IPS-11a (cell line): Measurements from ENCODE around the gene ANXA5.

ENCODE experiments used
- H3K4me3 ChIP-seq: one replicate; pipeline ENCODE4 v1.5.1; 2013; ENCODE audit warnings: low read depth, low read length, control low read depth

Gene ANXA5

DNA sequence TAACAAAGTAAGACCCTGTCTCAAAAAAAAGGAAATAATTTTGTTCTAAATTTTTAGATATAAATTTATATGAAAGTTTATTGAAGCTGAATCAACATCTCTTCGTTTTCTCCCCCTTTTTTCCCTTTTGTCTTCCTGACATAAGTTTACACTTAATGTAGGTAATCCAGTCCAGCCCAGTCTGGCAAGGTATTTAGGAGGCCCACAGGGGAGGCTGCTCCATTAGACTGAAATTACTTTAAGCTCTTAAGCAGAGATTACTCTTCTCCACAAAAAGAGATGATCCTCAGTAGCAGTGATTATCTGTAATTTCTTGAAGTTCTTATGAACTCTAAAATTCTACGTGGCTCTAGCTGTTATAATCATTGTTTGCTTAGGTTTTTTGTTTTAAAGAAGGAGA is 46.0 kb downstream of the ANXA5 start:
- H3K4me3 ChIP-seq = no peak overlapping the region

GRCh38 chr4:121648516-121648915 is 48.3 kb downstream of the ANXA5 start:
- H3K4me3 ChIP-seq = no peak overlapping the region

DNA sequence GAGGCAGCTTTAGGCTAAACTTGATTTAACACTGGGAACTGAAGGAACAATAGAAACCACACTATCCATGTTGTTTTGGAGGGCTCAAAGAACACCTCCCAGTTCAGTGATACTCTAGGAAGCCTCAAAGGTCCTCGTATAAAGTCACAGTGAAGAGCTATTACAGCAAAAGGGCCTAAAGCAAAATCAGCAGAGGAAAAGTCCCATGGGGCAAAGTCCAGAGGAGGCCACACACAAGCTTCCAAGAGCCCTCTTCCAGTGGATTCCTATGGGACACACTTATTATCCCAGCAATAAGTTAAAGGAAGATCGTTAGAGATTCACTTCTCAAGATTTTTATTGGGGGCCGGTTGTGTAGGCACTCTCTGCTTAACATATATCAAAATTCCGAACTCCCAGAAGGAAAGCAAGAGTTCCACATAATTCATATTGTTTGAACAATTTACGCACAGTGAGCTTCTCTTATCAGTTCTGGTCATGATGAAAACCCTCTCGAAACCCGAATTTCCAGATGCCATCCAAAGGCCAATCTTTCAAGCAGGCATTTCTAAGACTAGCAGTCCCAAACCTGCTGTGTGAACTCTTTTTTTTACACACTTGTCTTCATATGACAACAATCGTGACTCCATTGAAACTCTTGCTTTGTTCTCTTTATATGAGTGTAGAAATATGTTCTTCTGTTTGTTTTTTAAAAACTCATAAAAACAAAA is 53.7 kb downstream of the ANXA5 start:
- H3K4me3 ChIP-seq = no peak overlapping the region

DNA sequence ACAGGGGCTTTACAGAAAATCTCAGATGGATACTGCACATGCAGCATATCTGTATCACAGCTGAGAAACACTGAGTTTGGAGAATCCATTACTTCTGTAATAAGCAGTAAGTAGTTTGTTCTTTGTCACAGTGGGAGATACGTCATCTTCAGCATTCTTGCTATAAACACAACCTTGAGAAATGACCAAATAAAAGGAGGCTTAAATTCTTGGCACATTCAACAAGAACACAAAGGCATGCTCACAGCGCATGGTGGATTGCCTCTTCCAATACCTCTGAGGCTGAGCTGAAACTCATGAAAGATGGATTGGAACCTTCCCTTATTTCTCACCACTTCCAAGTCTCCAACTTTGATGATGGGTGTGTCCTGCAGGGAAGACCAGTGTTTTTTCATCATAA is 54.5 kb downstream of the ANXA5 start:
- no peak overlapping the region for H3K4me3 ChIP-seq

DNA sequence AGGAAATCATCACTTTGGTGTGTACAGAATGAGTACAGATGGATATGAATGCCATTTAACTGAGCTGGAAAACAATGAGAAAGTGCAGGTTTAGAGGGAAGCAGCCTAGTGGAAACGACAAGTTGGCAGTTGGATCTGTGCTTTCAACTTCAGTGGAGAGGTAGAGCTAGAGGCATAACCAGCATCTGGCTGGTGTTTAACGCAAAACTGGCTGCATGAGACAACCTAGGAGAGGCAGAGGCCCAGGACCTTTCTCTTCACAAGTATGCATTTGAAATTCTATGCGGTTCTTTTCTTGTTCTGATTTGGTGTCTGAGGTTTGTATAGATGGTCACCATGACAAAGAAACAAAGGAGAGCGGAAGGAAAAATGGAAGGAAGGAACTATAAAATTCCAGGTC is 63.1 kb downstream of the ANXA5 start:
- H3K4me3 ChIP-seq = no peak overlapping the region

- H3K4me3 ChIP-seq = no peak overlapping the region
These were observed 64.1 kb downstream of the ANXA5 start for GRCh38 chr4:121632636-121633035.
